Upper lobe of left lung (tissue), 6 donors: ENCODE measurements around the gene TPM2. TPM values are rescaled to one million over a fixed set of nuclear protein-coding genes. Genes with fewer than 3 reads are reported as not detected.

ENCODE experiments used
- ATAC-seq, 2 donors: fragments of 200-7000 bp; cut with Tn5 transposase; one replicate each; pipeline ENCODE4 v1.9.1; 2022; ENCODE audit warnings: mild to moderate bottlenecking in 2 of 2, moderate library complexity in 2 of 2; ENCODE audit not compliant: low FRiP score in 2 of 2
- DNase-seq, 2 donors: peaks; one replicate each; pipeline ENCODE4 v3.0.0-alpha.2; 2019 to 2020
- H3K27ac ChIP-seq, 4 donors: fragments of 200-600 bp; sonication (generic); one replicate each; pipeline ENCODE4 v1.5.1; 2016 to 2019
- H3K27me3 ChIP-seq, 4 donors: fragments of 200-600 bp; sonication (generic); one replicate each; pipeline ENCODE4 v1.5.1; 2017 to 2019
- H3K36me3 ChIP-seq, 4 donors: fragments of 200-600 bp; sonication (generic); one replicate each; pipeline ENCODE4 v1.5.1; 2016 to 2019
- H3K4me1 ChIP-seq, 4 donors: fragments of 200-600 bp; sonication (generic); one replicate each; pipeline ENCODE4 v1.5.1; 2018 to 2019
- H3K4me3 ChIP-seq, 4 donors: fragments of 200-600 bp; sonication (generic); one replicate each; pipeline ENCODE4 v1.5.1; 2017 to 2019; ENCODE audit warnings: mild to moderate bottlenecking in 2 of 4, moderate library complexity in 1 of 4
- H3K9me3 ChIP-seq, 4 donors: fragments of 200-600 bp; sonication (generic); one replicate each; pipeline ENCODE4 v1.5.1; 2018 to 2019
- CTCF ChIP-seq, 6 experiments: fragments of 450-650 bp in 4 of 6; fragments of 200-600 bp in 2 of 6; sonication (generic) in 2 of 6; IDR thresholded peaks; one replicate each; pipeline ENCODE4 v1.5.1; 2016 to 2019; ENCODE audit warnings: antibody characterized with exemption in 6 of 6
- EP300 ChIP-seq, 4 donors: sonication (generic); formaldehyde crosslinking; IDR thresholded peaks; one replicate each; pipeline ENCODE4 v1.5.1; 2017; ENCODE audit warnings: antibody characterized with exemption in 4 of 4, control low read depth in 2 of 4
- POLR2A ChIP-seq, 4 donors: fragments of 450-650 bp; IDR thresholded peaks; one replicate each; pipeline ENCODE4 v1.5.1; 2016 to 2017; ENCODE audit warnings: antibody characterized with exemption in 4 of 4, mild to moderate bottlenecking in 2 of 4
- POLR2AphosphoS5 ChIP-seq, 2 donors: sonication (generic); formaldehyde crosslinking; IDR thresholded peaks; one replicate each; pipeline ENCODE4 v1.5.1; 2017; ENCODE audit warnings: antibody characterized with exemption in 2 of 2
- WGBS, 2 donors: methylation state at CpG; one replicate each; pipeline ENCODE4 v1.1.5; 2017 to 2018; 5-methylcytosine and 5-hydroxymethylcytosine counted together
- total RNA-seq, 6 donors: library from RNA; depleted of rRNA in 4 of 6; stranded (reverse); fragments of >200 nt in 4 of 6; gene quantifications; one replicate each; pipeline versions ENCODE4 v1.1.0 to v1.2.1, GENCODE V29; 2016 to 2021
- donor health status: DM: no; HTN: no; CAD: no; lungs with moderate emphysema.
- donor health status: DM: no; HTN: yes; CAD: no; lungs with severe emphysema.

TPM2 gene
- total RNA-seq, 6 donors from 2014 or later: 89.3 to 265 (median 214) TPM

GRCh38 chr9:35685506-35685905 is 4.2 kb downstream of the TPM2 start:
- Histone ChIP-seq H3K27me3 (no peaks in the 10 kb centered on the region), H3K36me3 (peaks cover 0 to 30% (median 13%) of the 10 kb centered on the region in 4 donors), H3K27ac (no peak overlapping the region), H3K9me3 (no peaks in the 10 kb centered on the region), H3K4me3 (no peak overlapping the region), H3K4me1 (peaks cover 0 to 34% (median 13%) of the 10 kb centered on the region in 4 donors)
- peak in 1 of 2 donors; percentile 65 for DNase-seq
- TF ChIP-seq POLR2AphosphoS5 (IDR thresholded peaks at IDR 0.05): no peak
- no peak for TF ChIP-seq CTCF (IDR thresholded peaks at IDR 0.05)
- no peak for TF ChIP-seq EP300 (IDR thresholded peaks at IDR 0.05)
- TF ChIP-seq POLR2A (IDR thresholded peaks at IDR 0.05): no peak
- ATAC-seq: no peak
- WGBS, 2 donors: 90 to 94% methylated on average over 12 to 13 of the region's 13 CpGs

GRCh38 chr9:35684921-35685320 is 4.8 kb downstream of the TPM2 start:
- Histone ChIP-seq H3K4me3 (no peak overlapping the region), H3K27ac (no peak overlapping the region), H3K4me1 (peaks cover 0 to 28% (median 9%) of the 10 kb centered on the region in 4 donors), H3K27me3 (no peaks in the 10 kb centered on the region), H3K9me3 (no peaks in the 10 kb centered on the region), H3K36me3 (peaks cover 0 to 30% (median 13%) of the 10 kb centered on the region in 4 donors)
- DNase-seq: peak in 1 of 2 donors; percentile 57
- no peak for TF ChIP-seq POLR2A (IDR thresholded peaks at IDR 0.05)
- no peak for TF ChIP-seq EP300 (IDR thresholded peaks at IDR 0.05)
- no peak for TF ChIP-seq POLR2AphosphoS5 (IDR thresholded peaks at IDR 0.05)
- TF ChIP-seq CTCF (IDR thresholded peaks at IDR 0.05): no peak
- no peak for ATAC-seq
- WGBS, 2 donors: 88 to 96% methylated on average over 8 to 10 of the region's 10 CpGs

- Histone ChIP-seq H3K4me1 (peaks cover 0 to 21% (median 6%) of the 10 kb centered on the region in 4 donors), H3K27me3 (no peaks in the 10 kb centered on the region), H3K9me3 (no peaks in the 10 kb centered on the region), H3K36me3 (peaks cover 0 to 30% (median 13%) of the 10 kb centered on the region in 4 donors), H3K27ac (no peak overlapping the region), H3K4me3 (no peak overlapping the region)
- ATAC-seq: no peak
- no peak for DNase-seq
- WGBS, 2 donors: 67 to 72% methylated on average over 2 of the region's 2 CpGs
- TF ChIP-seq EP300 (IDR thresholded peaks at IDR 0.05) (no peak), POLR2AphosphoS5 (IDR thresholded peaks at IDR 0.05) (no peak), POLR2A (IDR thresholded peaks at IDR 0.05) (no peak), CTCF (IDR thresholded peaks at IDR 0.05) (no peak)
These were observed 6.4 kb downstream of the TPM2 start for GRCh38 chr9:35683323-35683722.

GRCh38 chr9:35682520-35683315 is 7.0 kb downstream of the TPM2 start:
- no peak overlapping the region for H3K27ac ChIP-seq
- no peaks in the 10 kb centered on the region for H3K27me3 ChIP-seq
- 82 to 86% methylated on average over 10 of the region's 10 CpGs for WGBS, 2 donors

More at GRCh38 chr9:35682520-35683315, 7.0 kb downstream of the TPM2 start:
- DNase-seq (peak in 1 of 2 donors; percentile 30), ATAC-seq (no peak)
- H3K9me3 ChIP-seq: no peaks in the 10 kb centered on the region
- peaks cover 0 to 30% (median 12%) of the 10 kb centered on the region in 4 donors for H3K36me3 ChIP-seq
- TF ChIP-seq POLR2AphosphoS5 (IDR thresholded peaks at IDR 0.05): no peak
- TF ChIP-seq EP300 (IDR thresholded peaks at IDR 0.05): no peak
- no peak for TF ChIP-seq CTCF (IDR thresholded peaks at IDR 0.05)
- TF ChIP-seq POLR2A (IDR thresholded peaks at IDR 0.05): no peak
- no peak overlapping the region for H3K4me3 ChIP-seq
- peaks cover 0 to 21% (median 6%) of the 10 kb centered on the region in 4 donors for H3K4me1 ChIP-seq
